Left hindlimb (tissue), 1 donor: Measurements from ENCODE around the gene KRTDAP.

Experiments
- DNase-seq: peaks from one replicate; pipeline ENCODE4 v3.0.0-alpha.2; 2018

Gene KRTDAP

GRCh38 chr19:35449359-35450043 lies 40.8 kb downstream of the KRTDAP start:
- DNase-seq, result no peak

DNA sequence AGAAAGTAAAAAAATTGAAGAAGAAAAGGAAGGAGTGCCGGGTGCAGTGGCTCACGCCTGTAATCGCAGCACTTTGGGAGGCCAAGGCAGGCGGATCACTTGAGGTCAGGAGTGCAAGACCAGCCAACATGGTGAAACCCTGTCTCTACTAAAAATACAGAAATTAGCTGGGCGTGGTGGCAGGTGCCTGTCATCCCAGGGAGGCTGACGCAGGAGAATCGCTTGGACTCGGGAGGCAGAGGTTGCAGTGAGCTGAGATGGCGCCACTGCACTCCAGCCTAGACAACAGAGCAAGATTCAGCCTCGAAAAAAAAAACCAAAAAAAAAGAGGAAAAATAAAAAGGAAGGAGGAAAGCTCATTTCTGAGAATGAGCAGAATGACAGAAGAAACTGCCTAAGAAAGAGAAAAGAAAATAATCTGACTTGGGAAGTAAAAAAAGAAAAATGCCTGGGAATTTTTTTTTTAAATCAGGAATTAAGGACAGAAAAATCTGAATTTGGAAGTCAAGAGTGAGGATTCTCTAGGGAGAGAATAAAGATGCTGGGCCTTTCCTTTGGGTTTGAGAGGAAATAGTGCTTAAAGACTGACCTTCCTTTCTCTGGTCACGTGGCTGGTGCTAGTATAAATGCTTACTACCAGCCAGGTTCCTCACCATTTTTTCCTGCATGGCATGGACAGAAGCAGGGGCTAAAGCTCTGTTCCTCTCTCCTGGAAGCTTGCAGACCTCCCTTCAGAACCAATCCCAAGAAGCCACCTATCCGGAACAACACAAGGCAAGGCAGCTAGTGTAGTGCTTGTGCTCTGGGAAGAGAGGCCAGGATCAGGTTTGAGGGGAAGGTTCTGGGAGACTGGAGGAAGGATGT lies 42.4 kb downstream of the KRTDAP start, which contains the start of gene FFAR2:
Gene FFAR2 (plus strand): TSS at position 652 of the 864 bp plus-strand sequence. CDS start 1,458 bp downstream, outside the sequence.
- no peak for DNase-seq

GRCh38 chr19:35445826-35446593 lies 44.3 kb downstream of the KRTDAP start:
- no peak for DNase-seq

- DNase-seq, result no peak
These were observed 45.5 kb downstream of the KRTDAP start for GRCh38 chr19:35444735-35445134.

GRCh38 chr19:35442091-35442490 lies 48.2 kb downstream of the KRTDAP start:
- DNase-seq, result no peak

DNA sequence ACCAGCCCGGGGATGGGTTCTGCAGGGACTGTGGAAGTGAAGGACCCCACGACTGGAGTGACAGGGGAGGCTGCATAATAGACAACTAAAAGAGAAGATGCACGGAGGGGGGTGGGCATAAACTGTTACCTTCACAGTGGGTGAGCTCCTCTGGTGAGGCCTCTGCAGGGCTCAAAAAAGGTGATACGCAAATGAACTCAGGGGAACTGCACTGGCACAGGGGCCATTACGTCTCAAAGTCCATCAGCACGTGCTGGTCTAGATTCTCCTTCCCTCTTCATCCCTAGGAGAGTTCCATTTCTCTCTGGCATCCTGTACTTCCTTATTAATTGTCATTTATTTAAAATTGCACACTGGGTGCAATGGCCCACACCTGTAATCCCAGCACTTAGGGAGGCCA lies 50.3 kb downstream of the KRTDAP start:
- DNase-seq, result no peak

DNA sequence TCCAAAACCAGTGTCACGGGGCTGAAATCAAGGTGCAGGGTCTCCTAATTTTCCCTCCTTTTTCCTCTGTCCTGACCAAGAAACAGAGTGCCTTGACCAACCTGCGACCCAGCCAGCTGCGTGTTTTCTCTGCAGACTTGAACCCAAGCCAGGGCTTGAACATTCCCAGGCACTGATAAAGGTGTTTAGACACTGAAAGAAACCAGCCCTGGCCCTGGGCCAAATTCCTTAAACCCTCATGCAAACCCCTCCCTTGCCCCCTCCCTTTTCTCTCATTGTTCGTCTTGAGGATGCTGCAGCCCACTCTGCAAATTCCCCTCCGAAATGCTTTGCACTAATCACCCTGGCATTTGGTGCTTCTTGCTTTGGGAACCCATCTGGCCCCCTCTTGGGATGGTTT lies 51.7 kb downstream of the KRTDAP start:
- DNase-seq, result no peak

DNA sequence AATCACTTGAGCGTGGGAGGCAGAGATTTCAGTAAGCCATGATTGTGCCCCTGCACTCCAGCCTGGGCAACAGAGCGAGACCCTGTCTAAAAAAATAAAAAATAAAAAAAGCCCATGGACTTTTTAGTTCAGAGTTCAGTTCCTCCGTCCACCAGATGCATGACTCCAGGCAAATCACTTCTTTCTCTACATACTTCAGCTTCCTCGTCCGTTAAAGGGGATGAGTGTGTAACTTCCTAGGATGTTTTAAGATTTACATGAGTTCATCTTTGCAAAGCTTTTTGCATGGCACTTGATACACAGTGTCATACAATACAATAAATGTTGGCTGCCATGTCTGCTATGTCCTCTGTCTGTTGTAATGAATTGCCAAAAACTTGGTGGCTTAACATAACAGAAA lies 52.2 kb downstream of the KRTDAP start:
- no peak for DNase-seq

GRCh38 chr19:35437406-35437951 lies 52.8 kb downstream of the KRTDAP start:
- DNase-seq, result no peak
